Measurements from ENCODE around the gene CLDN11.

DNA sequence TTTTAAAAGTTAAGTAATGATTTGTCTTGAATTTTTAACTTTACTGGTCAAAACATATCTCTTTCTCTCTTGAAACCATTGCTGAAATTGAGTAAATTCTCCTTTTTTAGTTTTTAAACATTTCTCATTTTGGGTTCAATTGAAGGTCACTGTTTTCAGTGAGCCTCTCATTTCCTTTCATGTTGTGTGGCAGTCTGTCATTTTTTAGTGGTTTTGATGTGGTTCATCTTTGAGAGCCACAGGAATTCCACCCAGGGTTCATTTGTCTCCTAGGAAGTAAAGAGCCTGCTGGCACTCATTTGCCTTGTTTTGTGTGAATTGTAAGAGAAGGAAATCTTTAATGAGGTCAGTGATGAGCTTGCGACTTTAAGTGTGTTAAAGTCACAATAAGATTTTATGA, 10.4 kb downstream of the CLDN11 start:
- TF ChIP-seq, protein P1, sequence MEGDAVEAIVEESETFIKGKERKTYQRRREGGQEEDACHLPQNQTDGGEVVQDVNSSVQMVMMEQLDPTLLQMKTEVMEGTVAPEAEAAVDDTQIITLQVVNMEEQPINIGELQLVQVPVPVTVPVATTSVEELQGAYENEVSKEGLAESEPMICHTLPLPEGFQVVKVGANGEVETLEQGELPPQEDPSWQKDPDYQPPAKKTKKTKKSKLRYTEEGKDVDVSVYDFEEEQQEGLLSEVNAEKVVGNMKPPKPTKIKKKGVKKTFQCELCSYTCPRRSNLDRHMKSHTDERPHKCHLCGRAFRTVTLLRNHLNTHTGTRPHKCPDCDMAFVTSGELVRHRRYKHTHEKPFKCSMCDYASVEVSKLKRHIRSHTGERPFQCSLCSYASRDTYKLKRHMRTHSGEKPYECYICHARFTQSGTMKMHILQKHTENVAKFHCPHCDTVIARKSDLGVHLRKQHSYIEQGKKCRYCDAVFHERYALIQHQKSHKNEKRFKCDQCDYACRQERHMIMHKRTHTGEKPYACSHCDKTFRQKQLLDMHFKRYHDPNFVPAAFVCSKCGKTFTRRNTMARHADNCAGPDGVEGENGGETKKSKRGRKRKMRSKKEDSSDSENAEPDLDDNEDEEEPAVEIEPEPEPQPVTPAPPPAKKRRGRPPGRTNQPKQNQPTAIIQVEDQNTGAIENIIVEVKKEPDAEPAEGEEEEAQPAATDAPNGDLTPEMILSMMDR (IDR thresholded peaks at IDR 0.05; ENCODE audit: control extremely low read depth in 1 of 3, insufficient read depth in 1 of 3, low read depth in 1 of 3, low read length in 3 of 3): no peak
- TF ChIP-seq POLR2A (IDR thresholded peaks at IDR 0.05; ENCODE audit: control extremely low read depth in 1 of 2, low read depth in 2 of 2, low read length in 2 of 2): no peak
- no peak for TF ChIP-seq HDAC2 (IDR thresholded peaks at IDR 0.05; ENCODE audit: borderline replicate concordance in 1 of 2, low read depth in 2 of 2, low read length in 2 of 2)

Measured in H1 (cell line).